GM19438 (cell line): ENCODE results near the gene RUFY2.

Experiments
- ATAC-seq: cut with Tn5 transposase; IDR thresholded peaks from one replicate; pipeline ENCODE4 v1.9.1; 2021; ENCODE audit warnings: low read depth; ENCODE audit not compliant: unreplicated experiment

RUFY2 gene

DNA sequence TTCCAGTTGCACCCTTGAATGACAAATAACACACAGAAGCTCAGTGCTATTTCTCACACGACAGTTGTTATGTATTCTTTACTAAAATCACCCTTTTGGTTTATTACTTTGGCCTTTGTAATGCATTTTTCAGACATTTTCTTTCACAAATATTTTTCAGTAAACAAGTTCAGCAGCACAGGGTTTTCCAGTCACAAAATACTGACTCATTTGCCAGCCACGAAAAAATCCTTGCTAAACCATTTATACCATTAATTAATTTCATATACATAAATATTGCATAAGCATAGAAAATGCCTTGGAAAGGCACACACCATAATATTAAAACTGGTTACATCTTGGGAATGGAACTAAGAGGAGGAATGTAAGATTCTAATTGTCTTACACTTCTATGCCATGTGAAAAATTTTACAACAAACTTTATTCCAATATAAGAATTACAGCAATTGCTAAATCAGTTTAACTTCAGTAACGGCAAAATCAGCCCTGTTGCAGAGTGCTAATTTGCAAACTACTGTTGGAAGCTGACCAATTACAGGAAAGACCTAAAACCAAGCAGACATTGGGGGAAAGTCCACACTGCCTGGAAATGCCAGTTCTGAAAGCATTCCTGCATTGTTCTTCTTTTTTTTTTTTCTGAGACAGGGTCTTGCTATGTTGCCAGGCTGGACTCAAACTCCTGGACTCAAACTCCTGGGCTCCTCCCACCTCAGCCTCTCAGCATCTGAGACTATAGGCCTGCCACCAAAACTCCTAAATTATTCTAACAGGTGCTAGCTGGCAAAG is 42.8 kb downstream of the RUFY2 start:
- ATAC-seq = no peak

DNA sequence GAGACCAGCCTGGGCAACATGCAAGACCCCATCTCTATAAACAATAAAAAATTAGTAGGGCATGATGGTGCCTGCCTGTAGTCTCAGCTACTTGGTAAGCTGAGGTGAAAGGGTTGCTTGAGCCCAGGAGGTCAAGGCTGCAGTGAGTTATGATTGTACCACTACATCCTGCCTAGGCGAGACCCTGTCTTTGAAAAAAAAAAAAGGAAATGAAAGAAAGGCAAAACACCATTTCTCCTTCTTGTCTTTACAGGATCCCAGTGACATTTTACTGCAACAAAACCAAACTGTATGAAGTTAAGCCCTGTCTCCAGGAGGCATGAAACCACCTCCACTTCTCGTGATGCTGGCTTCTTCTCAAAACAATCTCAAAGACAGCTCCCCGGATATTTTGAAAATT is 44.5 kb downstream of the RUFY2 start:
- no peak for ATAC-seq

DNA sequence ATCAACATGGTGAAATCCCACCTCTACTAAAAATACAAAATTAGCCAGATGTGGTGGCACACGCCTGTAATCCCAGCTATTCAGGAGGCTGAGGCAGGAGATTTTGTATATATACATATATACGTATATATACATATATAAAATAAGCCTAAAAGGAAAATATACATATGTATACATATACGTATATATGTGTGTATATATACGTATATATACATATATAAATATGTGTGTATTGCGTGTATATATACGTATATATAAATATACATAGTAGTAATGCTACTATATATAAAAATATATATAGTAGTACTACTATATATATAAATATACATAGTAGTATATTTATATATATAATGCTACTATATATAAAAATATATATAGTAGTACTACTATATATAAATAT is 47.9 kb downstream of the RUFY2 start:
- no peak for ATAC-seq

DNA sequence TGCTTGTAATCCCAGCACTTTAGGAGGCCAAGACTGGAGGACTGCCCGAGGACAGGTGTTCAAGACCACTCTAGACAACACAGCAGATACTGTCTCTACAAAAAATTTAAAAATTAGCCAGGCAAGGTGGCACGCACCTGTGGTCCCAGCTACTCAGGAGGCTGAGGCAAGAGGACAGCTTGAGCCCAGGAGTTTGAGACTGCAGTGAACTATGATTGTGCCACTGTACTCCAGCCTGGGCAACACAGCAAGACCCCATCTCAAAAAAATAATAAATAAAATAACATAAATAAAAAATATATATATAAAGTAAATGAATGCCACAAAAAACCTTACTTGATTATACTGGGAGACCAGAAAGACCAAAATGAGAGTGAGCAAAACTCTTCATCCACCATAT is 53.5 kb downstream of the RUFY2 start:
- no peak for ATAC-seq

DNA sequence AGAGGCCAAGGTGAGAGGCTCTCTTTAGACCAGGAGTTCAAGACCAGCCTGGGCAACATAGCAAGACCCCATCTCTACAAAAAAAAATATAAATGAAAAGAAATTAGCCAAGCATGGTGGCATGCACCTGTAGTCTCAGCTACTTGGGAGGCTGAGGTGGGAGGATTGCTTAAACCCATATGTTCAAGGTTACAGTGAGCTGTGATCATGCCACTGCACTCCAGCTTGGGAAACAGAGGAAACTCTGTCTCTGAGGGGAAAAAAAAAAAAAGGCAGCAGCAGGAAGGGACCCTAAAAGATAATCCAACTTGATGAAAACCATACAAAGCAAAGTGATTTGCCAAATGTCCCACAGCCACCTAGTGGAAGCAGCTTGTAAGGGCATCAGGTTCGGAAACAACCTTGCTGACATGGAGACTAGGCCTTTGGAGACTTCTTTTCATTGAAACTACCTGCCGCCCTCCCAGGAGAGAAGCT is 58.8 kb downstream of the RUFY2 start:
- no peak for ATAC-seq

DNA sequence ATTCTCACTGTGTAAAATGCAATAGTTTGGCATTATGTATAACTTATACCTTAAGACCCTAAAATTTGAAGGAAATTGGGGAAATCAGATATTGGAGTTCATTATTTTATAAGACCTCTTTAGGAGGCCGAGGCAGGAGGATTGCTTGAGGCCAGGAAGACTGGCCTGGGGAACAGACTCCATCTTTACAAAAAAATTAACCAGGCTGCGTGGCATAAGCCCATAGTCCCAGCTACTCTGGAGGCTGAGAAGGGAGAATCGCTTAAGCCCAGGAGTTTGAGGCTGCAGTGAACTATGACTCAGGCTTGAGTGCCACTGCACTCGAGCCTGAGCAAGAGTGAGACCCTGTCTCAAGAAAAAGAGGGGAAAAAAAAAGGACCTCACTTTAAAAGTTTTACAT is 60.3 kb downstream of the RUFY2 start:
- ATAC-seq = no peak

DNA sequence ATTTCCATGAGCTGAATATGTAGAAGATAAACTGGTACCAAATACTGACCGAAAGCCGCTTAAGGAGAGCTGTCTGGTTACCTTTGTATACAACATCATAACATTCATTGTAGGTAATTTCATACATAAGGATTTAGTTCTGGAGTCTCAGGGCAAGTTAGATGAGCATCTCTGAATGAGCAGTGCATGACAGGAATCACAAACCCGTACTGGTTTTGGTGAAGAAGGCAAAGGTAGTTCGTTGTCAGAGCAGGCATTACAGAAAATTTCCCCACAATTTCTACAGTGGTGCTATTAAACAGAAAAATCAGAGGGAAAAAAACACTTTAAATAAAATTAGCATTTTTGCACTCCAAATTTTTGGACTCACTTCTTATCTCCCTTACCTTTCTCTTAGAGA is 61.5 kb downstream of the RUFY2 start:
- no peak for ATAC-seq

DNA sequence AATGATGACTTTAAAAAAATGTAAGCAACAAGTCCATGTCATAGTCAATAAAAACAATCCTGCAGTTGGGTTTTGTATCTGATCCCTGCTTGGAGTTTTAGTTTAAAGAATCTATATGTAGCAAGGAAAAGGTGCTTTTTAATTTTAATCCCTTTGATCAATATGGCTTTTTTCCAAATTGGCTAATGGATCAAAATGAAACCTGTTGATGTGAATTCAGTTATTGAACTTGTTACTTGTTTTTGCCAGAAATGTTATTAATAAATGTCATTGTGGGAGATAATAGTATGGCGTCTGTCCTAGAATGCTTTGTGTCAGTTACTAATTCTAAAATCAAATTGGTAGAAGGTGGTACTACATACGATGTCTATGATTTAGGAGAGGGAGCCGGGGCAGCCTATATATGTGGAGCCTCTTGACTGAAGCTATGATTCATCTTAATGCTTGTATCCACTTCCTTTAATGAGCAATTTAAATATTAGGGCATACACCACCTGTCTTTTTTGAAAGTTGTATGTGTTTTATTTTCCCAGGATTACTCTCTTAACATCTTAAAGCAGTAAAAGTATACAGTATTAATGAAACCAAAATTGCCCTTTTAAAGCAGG is 64.1 kb downstream of the RUFY2 start:
- no peak for ATAC-seq

DNA sequence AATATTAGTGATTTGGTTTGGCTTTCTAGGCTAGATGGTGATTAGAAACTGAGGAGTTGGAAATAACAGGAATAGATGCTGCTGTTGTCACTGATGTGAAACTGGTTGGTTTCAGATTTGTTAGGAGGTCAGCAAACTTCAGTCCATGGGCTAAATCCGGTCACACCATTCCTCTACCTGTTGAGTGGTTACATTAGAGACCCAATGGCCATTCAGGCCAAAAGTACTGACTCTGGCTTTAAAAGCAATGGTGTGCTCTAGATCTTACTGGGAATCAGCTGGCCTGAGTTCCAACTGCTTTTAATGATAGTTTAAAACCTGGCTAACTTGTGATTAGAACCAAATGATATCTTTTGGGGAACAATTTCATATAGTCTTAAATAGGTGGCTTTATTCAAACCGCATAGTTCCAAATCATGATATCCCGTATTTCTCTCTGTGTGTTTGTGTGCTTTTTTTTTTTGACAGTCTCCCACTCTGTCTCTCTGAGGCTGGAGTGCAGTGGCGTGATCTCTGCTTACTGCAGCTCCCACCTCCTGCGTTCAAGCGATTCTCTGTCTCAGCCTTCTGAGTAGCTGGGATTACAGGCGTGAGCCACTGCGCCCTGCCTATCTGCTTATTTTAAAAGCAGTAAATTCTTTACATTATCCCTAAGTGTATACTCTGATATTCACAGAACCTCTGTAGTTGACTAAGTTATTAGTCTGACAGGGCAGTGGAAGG is 66.6 kb downstream of the RUFY2 start:
- ATAC-seq = no peak

DNA sequence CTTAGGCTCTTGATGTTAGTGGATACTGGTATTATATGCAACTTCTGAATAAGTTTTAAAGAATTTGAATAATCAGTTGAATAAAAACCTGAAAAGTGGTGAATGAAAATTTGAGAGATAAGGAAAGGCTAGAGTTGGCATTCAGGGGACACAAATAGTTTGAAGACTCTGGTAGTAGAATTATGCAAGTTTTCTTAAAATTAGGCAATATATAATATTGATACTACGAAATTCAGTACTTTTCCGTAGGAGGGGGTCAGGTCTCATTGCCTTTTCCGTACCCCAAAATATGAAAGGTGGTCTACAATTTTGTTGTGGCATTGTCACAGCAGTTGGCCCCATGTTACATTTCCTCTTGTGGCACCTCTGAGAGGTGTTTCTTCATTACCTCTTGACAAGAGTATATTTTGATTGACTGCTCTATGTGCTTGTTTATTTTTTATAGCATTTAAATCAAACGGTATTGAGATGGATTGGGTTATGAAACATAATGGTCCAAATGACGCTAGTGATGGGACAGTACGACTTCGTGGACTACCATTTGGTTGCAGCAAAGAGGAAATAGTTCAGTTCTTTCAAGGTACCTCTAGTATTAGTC is 70.2 kb downstream of the RUFY2 start:
- ATAC-seq = no peak

DNA sequence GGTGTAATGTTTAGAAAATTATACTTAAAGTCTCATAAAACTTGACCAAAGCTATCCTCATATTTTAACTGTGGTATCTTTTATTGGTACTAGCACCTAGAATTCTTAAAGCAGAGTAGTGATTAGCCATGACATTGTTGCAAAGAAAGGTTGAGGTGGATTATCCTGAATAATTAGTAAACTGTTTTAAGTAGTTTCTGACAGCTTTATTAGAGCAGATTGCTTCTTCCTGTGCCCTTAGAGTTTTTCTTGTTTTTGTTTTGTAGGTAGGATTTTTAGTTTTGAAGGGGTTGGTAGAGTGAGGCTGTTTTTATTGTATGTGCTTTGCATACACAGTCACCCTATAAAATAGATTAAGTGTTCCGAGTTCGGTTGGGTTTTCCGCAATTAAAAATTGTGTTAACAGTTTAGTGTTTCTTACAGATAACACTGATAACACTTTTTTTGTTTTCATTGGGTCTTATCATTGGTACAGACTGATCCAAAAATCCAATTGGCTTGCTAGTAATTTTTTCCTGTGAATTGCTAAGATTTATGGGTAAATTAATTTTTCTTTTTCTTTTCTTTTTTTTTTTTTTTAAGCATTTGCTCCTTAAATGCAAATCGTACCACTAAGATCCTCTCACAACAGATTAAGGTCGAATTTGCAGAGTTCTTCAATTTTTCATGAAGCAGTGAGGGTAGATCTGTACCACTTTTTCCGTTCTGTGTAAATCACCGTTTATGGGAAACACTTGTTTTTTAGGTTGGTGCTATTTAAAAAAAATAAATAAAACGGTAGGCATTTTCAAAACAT is 72.2 kb downstream of the RUFY2 start:
- ATAC-seq = no peak

DNA sequence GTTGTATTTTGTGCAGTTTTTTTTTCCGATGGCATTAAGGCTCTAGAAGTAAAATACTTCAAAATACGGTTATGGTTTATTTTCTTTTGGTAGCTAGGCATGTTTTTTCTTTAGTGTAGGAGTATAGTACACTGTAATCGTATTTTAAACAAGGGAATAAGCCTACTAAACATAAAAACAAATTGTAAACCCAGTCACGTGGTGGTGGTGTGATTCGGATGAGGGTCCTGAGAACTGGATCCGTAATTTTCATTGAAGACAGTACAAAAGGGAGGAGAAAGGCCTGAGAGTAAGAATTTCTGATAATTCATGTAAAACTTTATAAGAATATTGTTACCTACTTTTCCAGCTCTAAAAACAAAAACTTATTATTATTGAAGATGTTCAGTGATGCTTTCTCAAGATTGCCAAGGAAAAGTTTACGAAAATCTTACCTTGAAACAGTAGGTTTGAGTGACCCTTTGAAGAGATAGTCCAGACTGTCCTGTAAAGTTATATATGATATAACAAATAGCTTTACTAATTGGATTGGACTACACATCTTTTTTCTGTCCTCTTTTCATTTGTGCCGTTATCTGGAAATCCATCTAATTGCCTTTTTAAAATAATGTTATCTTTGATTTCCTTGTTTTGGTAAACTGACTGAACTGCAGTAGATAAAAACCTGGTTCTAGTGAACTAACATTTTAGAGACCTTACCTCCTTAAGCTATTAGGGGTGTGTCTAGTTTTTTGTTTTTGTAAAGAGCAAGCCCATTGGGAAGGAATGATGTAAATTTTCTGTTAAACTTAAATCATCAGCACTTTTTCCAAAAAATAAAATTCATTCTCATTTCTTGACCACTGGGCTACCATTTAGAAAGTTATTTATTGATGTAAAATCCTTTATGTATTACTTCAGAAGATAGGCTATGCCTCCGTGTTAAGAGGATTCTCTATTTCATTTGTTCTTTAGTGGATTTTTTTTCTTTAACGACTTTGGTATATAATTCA is 73.3 kb downstream of the RUFY2 start:
- no peak for ATAC-seq

DNA sequence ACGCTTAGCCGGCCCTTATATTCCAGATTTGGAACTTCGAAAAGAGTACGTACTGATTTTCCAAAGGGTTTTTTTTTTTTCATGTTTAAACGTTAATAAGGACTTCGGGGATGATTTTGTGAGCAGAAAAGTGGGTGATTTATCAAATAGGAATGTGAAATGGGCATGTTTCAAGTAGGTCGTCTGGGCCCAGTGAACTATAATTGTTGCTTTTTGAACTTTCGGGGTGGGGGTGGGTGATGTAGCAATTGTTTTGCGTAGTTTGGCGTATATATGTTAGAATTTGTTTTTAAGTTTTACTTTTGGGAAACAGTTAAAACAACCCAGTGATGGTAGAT is 74.0 kb downstream of the RUFY2 start:
- no peak for ATAC-seq

DNA sequence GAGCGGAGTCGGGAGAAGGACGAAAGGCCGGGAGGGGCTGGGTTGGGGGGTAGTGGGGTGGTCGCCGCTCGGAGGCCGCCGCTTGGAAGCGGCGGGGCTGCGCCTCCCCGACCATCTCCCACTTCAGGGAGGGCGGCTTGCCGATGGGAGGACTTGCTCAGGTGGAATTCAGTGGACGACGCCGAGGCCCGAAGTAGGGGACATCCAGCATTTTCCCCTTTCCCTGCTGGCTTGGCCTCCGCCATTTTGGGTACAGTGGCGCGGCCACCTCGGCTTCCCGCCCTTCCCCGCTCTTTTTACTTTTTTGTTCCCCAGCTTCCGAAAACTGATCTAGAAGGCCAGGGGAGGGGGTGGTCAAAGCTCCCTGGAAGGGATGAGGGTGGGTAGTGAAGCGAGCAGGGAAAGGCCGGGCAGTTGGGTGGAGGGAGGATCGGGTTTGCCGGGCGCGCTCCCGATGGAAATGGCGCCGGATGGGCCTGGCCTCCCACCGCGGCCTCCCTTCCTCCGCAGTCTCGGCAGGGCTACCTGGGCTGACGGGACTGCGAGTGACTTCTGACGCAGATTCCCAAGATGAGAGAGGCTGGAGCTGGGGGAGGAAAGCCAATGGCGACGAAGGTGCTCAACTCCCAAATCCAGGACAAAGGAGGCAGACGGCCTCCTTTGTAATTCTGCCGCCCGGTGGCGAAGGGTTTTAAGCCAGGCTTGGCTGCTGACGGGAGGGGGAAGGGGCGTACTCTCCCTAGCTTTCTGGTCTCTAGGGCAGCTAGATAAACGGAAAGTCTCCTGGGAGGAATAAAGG is 74.6 kb downstream of the RUFY2 start, which contains the start of gene PBLD:
TSS of gene PBLD (minus strand) at position 670 of the 799 bp plus-strand sequence. CDS start 26,084 bp downstream, outside the sequence.
- peak; percentile 29 for ATAC-seq

DNA sequence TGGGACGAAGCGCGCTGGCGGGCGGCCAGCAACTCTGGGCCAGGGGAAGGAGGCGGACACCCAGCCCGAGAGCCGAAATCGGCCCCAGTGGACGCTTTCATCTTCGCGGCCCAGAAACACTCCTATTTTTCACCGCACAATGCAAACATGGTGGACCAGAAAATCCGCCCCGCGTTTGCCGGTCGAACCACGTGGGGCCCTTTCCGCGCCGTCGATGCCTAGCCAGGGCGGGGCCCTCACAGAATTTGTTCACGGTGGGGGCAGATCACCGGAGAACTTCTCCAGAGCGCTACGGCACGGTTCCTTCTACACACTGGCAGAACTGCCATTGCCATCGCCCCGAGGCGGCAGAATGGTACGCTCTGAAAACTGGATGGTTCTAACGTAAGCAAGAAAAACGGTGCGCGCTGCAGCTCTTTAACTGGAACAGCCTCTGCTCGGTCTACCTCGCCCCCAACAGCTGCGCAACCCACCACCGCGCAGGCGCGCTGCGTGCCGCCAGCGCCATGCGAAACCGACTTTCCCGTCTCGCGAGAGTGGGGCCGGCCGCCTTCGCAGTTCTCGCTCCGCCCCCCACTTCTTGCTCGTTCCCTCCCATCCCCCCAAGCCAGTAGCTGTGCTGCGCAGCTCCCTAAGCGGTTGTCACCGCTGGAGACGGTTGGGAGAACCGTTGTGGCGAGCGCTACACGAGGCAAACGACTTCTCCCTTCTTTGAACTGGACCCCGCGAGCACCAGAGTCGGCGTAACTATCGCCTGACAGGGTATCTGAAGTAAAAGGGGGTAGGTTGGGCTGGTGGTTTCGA is 75.4 kb downstream of the RUFY2 start, which contains the start of gene HNRNPH3:
TSS of gene HNRNPH3 (plus strand) at position 610 of the 804 bp plus-strand sequence. CDS start 5,158 bp downstream, outside the sequence.
- peak; percentile 80 for ATAC-seq

DNA sequence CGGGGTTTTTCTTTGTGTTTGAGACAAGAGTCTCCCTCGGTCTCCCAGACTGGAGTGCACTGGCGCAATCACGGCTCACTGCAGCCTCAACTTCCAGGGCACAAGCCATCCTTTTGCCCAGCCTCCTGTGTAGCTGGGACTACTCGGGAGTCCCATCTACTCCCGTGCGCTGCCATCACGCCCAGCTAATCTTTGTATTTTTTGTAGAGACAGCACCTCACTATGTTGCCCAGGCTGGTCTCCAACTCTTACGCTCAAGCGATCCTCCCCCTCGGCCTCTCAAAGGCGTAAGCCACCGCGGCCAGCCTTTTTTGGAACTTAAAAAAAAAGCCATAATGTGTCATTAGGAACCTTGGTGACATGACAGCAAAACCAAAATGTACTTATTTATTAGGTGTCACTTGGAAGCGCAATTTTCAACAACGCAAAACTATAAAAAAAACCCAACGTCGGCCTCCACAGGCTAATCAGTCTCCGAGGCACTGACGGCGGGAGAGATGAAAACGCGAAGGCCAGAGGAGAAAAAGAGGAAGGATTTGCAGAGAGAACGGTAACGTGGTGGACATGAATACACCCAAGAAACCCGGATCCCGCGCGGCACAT is 76.1 kb downstream of the RUFY2 start:
- ATAC-seq = no peak

DNA sequence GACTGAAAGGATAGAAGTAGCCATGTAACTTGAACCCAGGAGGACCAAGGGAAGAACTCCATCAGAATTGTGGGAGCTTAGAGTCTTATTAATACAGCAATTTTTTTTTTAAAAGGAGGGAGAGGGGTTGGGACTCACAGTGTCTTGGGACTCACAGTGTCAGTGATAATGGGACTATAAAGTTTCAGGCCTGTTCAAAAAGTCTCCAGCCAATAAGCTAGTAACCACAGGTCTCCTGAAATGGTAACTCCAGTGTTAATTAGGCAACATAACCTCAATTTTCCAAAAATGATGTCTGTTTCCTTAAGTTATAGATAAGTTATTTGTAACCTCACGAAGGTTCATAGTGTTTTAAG is 77.6 kb downstream of the RUFY2 start:
- ATAC-seq = no peak
